IPS-20b (cell line): ENCODE results near the gene CUTA.

Experiments used
- H3K27ac ChIP-seq: one replicate; pipeline ENCODE4 v1.5.1; 2013; ENCODE audit warnings: low read length
- H3K27me3 ChIP-seq: 2 replicates; pipeline ENCODE4 v1.6.1; 2013; ENCODE audit warnings: mild to moderate bottlenecking, low read length, inconsistent platforms; ENCODE audit not compliant: insufficient read depth
- H3K36me3 ChIP-seq: 2 replicates; pipeline ENCODE4 v1.6.1; 2013; ENCODE audit warnings: low read depth, mild to moderate bottlenecking, inconsistent platforms, low read length, moderate library complexity; ENCODE audit not compliant: insufficient read depth
- H3K4me1 ChIP-seq: 2 replicates; pipeline ENCODE4 v1.6.1; 2013; ENCODE audit warnings: mild to moderate bottlenecking, control low read depth, inconsistent platforms, low read length, moderate library complexity; ENCODE audit not compliant: insufficient read depth
- H3K4me3 ChIP-seq: 2 replicates; pipeline ENCODE4 v1.5.1; 2013; ENCODE audit warnings: mild to moderate bottlenecking, low read length, inconsistent platforms
- H3K9ac ChIP-seq: 2 replicates; pipeline ENCODE4 v1.6.1; 2013; ENCODE audit warnings: low read depth, mild to moderate bottlenecking, inconsistent platforms, low read length, moderate library complexity
- H3K9me3 ChIP-seq: 2 replicates; pipeline ENCODE4 v1.6.1; 2013; ENCODE audit warnings: mild to moderate bottlenecking, low read depth, low read length, inconsistent platforms; ENCODE audit not compliant: insufficient read depth

CUTA gene

GRCh38 chr6:33437666-33438065, 19.8 kb upstream of the CUTA start:
- Histone ChIP-seq H3K36me3 (peaks cover 86% of the 10 kb centered on the region), H3K9ac (no peak overlapping the region), H3K4me1 (peaks cover 16% of the 10 kb centered on the region), H3K27ac (no peak overlapping the region), H3K9me3 (no peaks in the 10 kb centered on the region), H3K27me3 (no peaks in the 10 kb centered on the region), H3K4me3 (no peak overlapping the region)

- H3K27ac ChIP-seq, result no peak overlapping the region
- H3K36me3 ChIP-seq, result peaks cover 61% of the 10 kb centered on the region
- no peaks in the 10 kb centered on the region for H3K27me3 ChIP-seq
- H3K4me3 ChIP-seq, result no peak overlapping the region
- H3K9ac ChIP-seq, result 0 out of 2 replicates have a peak overlapping the region, but pooled peaks have one; percentile 62
- H3K4me1 ChIP-seq, result peaks cover 33% of the 10 kb centered on the region
- H3K9me3 ChIP-seq, result no peaks in the 10 kb centered on the region
These were observed 17.1 kb upstream of the CUTA start for GRCh38 chr6:33434961-33435360.

GRCh38 chr6:33433544-33434191, 15.8 kb upstream of the CUTA start:
- H3K27ac ChIP-seq, result peak overlapping the region; percentile 100
- peaks cover 50% of the 10 kb centered on the region for H3K36me3 ChIP-seq
- no peaks in the 10 kb centered on the region for H3K9me3 ChIP-seq
- peaks cover 45% of the 10 kb centered on the region for H3K4me1 ChIP-seq
- peak overlapping the region; percentile 98; the same call in 1 of the 2 replicates for H3K9ac ChIP-seq
- H3K4me3 ChIP-seq, result peak overlapping the region; percentile 75
- H3K27me3 ChIP-seq, result no peaks in the 10 kb centered on the region

- Histone ChIP-seq H3K9me3 (no peaks in the 10 kb centered on the region), H3K36me3 (peaks cover 44% of the 10 kb centered on the region), H3K9ac (peak overlapping the region; percentile 98; the same call in 1 of the 2 replicates), H3K4me1 (peaks cover 49% of the 10 kb centered on the region), H3K27me3 (no peaks in the 10 kb centered on the region), H3K4me3 (peak overlapping the region; percentile 75), H3K27ac (peak overlapping the region; percentile 100)
These were observed 15.2 kb upstream of the CUTA start for GRCh38 chr6:33433001-33433543.

- peak overlapping the region; percentile 98; the same call in 1 of the 2 replicates for H3K9ac ChIP-seq
- H3K36me3 ChIP-seq, result peaks cover 39% of the 10 kb centered on the region
- H3K27me3 ChIP-seq, result no peaks in the 10 kb centered on the region
- H3K4me3 ChIP-seq, result peak overlapping the region; percentile 75
- no peaks in the 10 kb centered on the region for H3K9me3 ChIP-seq
- peak overlapping the region; percentile 100 for H3K27ac ChIP-seq
- peaks cover 49% of the 10 kb centered on the region for H3K4me1 ChIP-seq
These were observed 14.6 kb upstream of the CUTA start for GRCh38 chr6:33432546-33432945.

- no peaks in the 10 kb centered on the region for H3K27me3 ChIP-seq
- peak overlapping the region; percentile 100 for H3K27ac ChIP-seq
- peak overlapping the region; percentile 75 for H3K4me3 ChIP-seq
- no peaks in the 10 kb centered on the region for H3K9me3 ChIP-seq
- peaks cover 34% of the 10 kb centered on the region for H3K36me3 ChIP-seq
- peak overlapping the region; percentile 98 for H3K9ac ChIP-seq
- H3K4me1 ChIP-seq, result peaks cover 54% of the 10 kb centered on the region
These were observed 14.1 kb upstream of the CUTA start for GRCh38 chr6:33431880-33432541.

GRCh38 chr6:33430991-33431879, 13.3 kb upstream of the CUTA start:
- Histone ChIP-seq H3K9ac (peak overlapping the region; percentile 98), H3K4me1 (peaks cover 55% of the 10 kb centered on the region), H3K9me3 (no peaks in the 10 kb centered on the region), H3K36me3 (peaks cover 26% of the 10 kb centered on the region), H3K4me3 (peak overlapping the region; percentile 75), H3K27me3 (no peaks in the 10 kb centered on the region), H3K27ac (peak overlapping the region; percentile 100)

GRCh38 chr6:33430334-33430733, 12.4 kb upstream of the CUTA start:
- H3K4me3 ChIP-seq, result peak overlapping the region; percentile 75
- peak overlapping the region; percentile 54; the same call in 1 of the 2 replicates for H3K9ac ChIP-seq
- H3K27me3 ChIP-seq, result no peaks in the 10 kb centered on the region
- peaks cover 17% of the 10 kb centered on the region for H3K36me3 ChIP-seq
- peak overlapping the region; percentile 100 for H3K27ac ChIP-seq
- peaks cover 56% of the 10 kb centered on the region for H3K4me1 ChIP-seq
- H3K9me3 ChIP-seq, result no peaks in the 10 kb centered on the region

GRCh38 chr6:33429750-33430052, 11.8 kb upstream of the CUTA start:
- peaks cover 62% of the 10 kb centered on the region for H3K4me1 ChIP-seq
- H3K9ac ChIP-seq, result peak overlapping the region; percentile 57; the same call in 1 of the 2 replicates
- peaks cover 13% of the 10 kb centered on the region for H3K36me3 ChIP-seq
- no peaks in the 10 kb centered on the region for H3K27me3 ChIP-seq
- no peak overlapping the region for H3K4me3 ChIP-seq
- H3K27ac ChIP-seq, result peak overlapping the region; percentile 100
- no peaks in the 10 kb centered on the region for H3K9me3 ChIP-seq

GRCh38 chr6:33428966-33429749, 11.3 kb upstream of the CUTA start:
- Histone ChIP-seq H3K4me3 (peak overlapping the region; percentile 61), H3K27me3 (no peaks in the 10 kb centered on the region), H3K9me3 (no peaks in the 10 kb centered on the region), H3K9ac (peak overlapping the region; percentile 57; the same call in 1 of the 2 replicates), H3K27ac (peak overlapping the region; percentile 100), H3K4me1 (peaks cover 60% of the 10 kb centered on the region), H3K36me3 (peaks cover 14% of the 10 kb centered on the region; the same call in 1 of the 2 replicates)
